GM18870 (cell line): ENCODE measurements around the gene EPOP.

Experiments
- ATAC-seq: cut with Tn5 transposase; IDR thresholded peaks from one replicate; pipeline ENCODE4 v1.9.1; 2021; ENCODE audit warnings: moderate library complexity; ENCODE audit not compliant: unreplicated experiment

Gene EPOP

DNA sequence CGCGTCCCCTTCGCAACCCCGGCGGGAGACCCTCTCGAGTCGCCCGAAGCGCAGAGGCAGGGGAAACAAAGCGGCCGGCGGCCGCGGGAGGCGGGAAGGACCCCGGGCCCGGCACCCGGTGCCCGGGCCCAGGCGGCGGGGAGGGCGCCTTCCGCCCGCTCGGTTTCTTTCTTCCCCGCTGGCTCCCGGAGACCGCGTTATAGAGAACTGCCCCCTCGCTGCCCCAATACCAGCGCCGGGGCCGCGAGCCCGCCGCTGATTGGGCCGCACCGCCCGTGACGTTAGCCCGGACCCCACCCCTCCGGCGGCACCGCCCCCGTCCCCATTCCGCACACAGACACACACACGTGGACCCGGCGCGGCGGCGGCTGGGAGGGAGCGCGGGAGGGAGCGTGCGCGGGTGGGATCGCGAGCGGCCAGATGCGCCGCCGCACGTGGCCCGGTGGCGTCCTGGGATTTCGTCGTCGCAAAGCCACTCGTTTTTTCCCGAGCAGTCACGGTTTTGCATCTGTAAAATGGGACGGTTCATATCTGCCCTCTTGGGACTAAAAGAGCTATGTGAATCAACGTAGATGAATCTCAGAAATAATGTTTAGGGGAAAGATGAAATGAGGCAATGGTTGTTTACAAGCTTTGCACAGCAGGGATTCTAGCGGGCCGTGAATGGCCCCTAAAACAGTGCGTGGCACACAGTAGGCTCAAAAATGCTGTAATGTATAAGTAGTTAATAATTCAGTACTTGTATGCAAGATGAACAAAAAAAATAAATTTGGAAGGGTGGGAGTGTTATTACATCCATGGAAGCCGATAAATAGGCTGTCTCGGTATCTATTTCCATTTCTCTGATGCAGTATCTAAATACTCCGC, at the start of gene EPOP:
TSS of gene EPOP (minus strand) at position 209 of the 867 bp plus-strand sequence. CDS start 462 bp downstream, outside the sequence.
- no peak for ATAC-seq

DNA sequence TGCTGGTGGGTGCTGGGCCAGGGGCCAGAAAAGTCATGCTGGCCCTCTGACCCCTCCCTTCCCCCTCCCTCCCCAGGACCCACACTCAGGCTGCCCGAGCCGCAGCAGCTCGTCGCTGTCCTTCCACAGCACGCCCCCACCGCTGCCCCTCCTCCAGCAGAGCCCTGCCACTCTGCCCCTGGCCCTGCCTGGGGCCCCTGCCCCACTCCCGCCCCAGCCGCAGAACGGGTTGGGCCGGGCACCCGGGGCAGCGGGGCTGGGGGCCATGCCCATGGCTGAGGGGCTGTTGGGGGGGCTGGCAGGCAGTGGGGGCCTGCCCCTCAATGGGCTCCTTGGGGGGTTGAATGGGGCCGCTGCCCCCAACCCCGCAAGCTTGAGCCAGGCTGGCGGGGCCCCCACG, 47.0 kb upstream of the EPOP start:
- ATAC-seq, result no peak

DNA sequence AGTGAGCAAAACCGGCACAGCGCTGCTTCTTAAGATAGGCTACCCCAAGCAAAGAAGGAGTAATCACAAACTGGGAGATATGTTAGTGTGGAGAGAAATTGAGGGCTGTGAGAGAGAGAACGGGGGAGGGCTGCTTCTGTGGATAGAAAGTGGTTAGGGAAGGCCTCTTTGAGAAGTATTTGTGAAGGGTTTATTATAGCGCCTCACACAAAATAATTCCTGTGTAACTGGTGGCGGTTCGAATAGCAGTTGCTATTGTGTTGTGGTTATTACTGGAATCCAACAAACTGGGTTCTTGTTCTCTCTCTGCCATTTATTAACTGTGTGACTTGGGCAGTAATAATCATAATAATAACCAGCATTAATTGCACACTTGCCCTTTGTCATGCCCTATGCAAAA, 46.2 kb upstream of the EPOP start:
- no peak for ATAC-seq

DNA sequence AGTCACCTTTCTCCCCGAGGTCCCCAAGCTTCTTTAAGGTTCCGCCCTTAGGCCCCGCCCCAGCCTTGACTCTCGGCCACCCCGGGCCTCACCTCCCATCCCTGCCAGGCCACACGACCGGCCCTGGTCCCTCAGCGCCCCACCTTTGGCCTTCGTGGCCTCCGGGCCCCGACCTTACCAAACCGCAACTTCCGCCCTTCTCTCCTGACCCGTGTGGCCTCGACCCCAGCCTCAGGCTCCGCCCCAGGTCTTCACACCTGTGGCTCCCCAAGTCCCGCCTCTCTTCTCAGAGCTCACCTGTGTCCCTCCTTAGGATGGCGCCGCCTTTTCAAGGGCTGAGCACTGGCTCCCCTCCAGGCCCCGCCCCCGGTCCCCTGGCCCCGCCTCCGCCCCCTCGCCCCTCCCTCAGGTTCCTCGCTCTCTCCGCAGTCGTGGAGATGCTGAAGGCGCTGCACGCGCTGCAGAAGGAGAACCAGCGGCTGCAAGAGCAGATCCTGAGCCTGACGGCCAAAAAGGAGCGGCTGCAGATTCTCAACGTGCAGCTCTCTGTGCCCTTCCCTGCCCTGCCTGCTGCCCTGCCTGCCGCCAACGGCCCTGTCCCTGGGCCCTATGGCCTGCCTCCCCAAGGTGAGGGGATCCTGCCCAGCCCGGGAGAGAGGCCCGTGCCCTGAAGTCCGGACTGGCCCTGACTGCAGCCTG, 45.3 kb upstream of the EPOP start:
- ATAC-seq, result no peak

DNA sequence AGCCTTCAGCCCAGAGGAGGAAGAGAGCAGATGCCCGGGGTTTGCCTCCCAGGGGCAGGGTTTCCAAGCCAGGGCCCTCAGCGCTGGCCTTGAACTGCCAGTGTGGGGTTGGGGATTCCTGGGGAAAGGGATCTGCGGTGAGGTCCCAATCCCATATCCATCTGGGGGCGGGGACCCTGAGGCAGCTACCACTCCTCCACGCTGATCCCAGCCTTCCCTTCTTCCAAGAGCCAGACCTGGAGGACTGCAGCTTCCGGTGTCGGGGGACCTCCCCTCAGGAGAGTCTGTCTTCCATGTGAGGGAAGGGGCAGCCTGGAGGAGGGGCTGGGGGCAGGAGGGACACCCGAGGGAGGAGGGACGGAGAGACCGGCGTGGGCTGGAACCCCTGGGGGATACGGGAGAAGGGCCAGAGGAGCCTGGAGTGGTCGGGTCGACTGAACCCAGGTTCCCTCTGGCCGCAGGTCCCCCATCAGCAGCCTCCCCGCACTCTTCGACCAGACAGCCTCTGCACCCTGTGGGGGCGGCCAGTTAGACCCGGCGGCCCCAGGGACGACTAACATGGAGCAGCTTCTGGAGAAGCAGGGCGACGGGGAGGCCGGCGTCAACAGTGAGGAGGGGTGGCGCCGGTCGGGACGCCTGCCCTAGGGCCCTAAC, 44.7 kb upstream of the EPOP start:
- no peak for ATAC-seq

DNA sequence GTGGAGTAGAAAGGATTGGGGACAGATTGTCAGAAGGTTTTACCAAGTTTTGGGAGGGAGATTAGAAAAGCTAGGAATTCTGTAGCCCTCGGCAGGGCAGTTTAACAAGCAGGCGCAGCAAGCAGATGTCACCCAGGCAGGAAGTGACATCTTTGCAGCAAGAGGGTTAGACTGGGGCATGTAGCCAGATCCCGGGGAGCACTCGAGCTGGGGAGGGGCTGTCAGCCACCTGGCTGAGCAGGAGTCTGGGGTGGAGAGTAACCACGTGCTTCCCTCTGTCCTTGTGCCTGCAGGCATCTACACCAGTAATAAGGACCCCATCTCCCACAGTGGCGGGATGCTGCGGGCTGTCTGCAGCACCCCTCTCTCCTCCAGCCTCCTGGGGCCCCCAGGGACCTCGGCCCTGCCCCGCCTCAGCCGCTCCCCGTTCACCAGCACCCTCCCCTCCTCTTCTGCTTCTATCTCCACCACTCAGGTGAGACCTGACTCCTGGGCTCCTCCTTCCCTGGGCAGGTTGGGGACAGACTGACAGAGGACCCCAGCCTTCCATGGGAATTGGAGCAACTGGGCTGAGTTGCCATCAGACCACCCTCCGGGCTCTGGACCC, 42.5 kb upstream of the EPOP start:
- no peak for ATAC-seq

DNA sequence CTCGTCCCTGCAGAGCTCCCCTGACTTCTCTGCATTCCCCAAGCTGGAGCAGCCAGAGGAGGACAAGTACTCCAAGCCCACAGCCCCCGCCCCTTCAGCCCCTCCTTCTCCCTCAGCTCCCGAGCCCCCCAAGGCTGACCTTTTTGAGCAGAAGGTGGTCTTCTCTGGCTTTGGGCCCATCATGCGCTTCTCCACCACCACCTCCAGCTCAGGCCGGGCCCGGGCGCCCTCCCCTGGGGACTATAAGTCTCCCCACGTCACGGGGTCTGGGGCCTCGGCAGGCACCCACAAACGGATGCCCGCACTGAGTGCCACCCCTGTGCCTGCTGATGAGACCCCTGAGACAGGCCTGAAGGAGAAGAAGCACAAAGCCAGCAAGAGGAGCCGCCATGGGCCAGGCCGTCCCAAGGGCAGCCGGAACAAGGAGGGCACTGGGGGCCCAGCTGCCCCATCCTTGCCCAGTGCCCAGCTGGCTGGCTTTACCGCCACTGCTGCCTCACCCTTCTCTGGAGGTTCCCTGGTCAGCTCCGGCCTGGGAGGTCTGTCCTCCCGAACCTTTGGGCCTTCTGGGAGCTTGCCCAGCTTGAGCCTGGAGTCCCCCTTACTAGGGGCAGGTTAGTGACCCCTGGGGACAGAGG, 41.7 kb upstream of the EPOP start:
- no peak for ATAC-seq

DNA sequence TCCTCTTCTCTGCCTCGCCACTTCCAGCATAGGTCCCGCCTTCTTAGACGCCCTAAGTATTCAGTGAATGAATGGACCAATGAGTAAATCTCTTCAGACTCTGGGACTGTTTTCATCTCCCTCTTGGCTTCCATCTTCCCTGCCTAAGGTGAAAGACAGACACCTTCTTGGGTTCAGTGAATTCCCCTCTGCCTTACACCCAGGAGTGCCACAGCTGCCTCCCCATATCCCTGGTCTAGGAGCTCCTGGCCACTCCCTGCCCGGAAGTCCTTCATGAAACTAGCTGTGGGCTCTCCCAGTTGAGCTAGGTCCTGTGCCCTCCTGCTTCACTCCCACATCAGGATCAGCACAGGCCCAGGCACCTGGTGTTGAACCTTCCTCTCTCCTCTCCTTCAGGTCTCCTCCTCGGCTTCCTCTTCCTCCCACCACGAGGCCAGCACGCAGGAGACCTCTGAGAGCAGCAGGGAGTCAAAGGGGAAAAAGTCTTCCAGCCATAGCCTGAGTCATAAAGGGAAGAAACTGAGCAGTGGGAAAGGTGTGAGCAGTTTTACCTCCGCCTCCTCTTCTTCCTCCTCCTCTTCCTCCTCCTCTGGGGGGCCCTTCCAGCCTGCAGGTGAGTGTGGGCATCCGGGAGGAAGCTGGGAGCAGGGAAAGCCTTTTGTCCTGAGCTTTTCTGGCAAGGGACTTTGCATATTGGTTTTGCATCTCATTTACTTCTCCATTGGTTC, 40.6 kb upstream of the EPOP start:
- no peak for ATAC-seq

DNA sequence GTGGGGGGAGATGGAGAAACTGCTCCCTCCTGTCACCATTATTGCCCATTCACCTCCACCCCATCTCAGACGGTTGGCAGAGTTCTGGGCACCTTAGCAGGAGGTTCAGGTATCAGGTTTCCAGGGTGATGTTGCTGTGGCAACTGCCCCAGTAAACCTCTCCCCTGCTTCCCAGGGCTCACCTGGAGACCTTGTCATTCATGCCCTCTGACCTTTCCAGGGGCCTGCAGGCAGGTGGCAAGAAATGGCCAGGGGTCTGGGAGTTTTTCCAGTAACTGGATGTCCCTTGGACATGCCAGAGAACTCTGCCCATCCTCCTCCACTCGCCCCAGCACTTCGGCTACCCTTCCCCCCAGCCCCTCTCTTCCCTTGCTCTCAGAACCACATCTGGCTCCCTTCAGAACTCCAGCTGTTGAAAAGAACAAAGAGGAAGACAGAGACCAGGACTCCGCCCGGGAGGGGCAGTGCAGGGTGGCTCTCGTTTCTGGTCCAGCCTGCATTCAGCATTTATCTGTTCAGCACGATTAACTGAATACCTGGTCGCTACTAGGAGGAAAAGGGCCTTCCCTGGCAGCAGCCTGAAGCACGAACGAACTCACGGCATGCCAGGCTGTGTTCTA, 38.8 kb upstream of the EPOP start:
- ATAC-seq, result no peak

DNA sequence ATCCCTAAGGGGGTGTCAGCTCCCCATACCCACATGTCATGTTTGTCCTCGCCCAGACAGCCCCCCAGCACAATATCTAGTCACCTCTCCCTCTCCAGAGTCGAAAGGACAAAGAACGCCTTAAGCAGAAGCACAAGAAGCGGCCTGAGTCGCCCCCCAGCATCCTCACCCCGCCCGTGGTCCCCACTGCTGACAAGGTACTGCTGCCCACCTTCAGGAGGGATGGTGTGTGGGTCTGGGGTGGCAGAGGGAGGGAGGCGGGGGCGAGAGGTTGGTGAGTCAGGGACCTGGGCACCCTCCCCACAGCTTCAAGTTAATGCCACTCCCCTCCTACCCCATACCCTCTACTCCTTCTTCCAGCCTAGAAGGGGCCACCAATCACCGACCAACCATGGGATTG, 37.8 kb upstream of the EPOP start:
- no peak for ATAC-seq

DNA sequence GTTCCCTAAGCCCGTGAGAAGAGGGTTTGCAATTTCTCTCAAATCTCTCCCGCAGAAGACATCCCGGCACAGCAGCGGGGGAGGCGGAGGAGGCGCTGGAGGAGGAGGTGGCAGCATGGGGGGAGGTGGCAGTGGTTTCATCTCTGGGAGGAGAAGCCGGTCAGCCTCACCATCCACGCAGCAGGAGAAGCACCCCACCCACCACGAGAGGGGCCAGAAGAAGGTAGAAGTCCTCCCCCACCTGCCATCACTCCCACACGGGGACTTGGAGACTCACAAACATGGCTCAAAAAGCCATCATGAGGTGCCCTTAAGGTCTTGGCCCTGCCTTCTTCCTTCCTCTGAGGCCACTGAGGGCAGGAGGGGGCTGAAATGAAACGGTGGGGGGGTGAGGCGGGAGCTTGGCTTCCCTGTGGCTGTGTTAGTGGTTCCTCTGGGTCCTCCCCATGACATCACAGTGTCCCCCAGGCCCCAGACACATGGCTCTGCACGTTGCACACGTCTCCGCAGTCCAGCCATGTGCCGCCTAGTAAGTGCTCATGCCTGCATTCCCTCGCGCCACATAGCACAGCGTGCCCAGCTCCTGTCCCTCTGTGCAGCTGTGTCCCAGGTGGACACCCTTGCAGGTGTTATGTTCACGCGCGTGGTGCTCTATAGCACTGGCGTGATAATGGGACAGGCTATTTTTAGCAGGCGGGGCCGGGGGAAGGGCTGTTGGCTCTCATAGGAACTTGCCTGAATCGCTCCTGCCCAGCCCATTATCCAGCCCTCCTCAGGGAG, 37.2 kb upstream of the EPOP start:
- no peak for ATAC-seq

DNA sequence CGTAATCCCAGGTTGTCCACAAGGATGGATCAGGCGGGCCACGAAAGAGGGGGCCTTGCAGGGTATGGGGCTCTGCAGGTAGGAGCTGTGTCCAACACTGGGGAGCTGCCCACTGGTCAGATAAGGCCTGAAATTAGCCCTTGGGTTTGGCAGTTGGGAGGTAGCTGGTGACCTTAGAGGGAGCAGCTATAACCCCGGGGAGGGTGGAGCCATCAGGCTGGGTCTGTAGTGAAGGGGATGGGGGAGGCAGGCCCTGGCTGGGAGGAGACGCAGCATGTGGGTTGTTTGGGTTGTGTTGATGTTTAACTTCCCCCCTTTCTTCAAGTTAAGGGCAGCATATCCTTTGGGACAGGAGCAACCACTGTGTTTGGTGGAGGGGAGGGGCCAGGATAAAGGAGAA, 36.2 kb upstream of the EPOP start:
- no peak for ATAC-seq

DNA sequence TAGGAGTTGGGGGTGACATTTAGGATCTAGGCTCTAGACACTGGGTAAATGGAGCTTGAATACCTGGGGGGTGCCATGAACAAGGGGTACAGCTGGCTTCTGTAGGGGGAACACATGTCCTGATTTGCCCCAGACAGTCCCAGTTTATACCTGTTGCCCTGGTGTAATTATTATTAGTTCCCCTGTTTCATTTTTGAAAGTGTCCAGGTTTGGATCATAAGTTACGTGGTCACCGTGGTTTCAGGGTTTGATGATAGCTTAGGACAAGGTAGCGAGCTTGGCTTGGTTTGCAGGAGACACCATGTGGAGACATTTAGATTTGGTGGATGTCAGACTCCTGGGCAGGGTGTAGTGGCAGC, 35.8 kb upstream of the EPOP start:
- ATAC-seq, result no peak

DNA sequence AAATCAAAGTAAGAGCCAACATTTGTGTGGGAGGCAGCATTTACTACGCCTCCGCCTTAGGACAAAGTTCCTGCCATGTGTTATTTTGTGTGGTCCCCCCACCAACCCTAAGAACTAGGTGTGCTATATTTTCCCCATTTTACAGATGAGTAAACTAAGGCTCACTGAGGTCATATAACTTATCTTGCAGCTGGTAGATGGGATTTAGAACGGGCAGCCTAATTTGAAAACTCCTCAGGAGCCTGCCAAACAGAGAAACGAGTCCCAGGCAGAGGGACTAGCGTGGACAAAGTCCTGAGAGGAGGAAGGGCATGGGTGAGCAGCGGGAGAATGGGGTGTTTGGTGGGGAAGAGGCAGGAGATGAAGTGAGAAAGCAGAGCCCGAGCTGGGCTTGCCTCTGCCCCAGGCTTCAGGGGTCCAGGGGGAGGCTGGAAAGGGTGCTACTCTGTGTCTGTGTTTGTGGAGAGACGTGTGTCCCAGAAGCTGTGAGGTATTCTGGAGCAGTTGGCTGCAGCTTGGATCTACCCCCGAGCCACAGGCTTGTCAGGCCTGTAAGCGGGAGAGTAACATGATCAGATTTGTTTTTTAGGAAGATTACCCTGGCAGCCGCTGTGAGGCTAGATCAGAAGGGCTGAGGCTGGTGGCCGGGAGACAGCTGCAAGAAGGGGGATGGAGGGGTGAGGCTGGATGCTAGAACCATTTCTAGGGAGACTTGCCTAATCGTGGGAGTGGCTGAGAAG, 35.3 kb upstream of the EPOP start:
- no peak for ATAC-seq

DNA sequence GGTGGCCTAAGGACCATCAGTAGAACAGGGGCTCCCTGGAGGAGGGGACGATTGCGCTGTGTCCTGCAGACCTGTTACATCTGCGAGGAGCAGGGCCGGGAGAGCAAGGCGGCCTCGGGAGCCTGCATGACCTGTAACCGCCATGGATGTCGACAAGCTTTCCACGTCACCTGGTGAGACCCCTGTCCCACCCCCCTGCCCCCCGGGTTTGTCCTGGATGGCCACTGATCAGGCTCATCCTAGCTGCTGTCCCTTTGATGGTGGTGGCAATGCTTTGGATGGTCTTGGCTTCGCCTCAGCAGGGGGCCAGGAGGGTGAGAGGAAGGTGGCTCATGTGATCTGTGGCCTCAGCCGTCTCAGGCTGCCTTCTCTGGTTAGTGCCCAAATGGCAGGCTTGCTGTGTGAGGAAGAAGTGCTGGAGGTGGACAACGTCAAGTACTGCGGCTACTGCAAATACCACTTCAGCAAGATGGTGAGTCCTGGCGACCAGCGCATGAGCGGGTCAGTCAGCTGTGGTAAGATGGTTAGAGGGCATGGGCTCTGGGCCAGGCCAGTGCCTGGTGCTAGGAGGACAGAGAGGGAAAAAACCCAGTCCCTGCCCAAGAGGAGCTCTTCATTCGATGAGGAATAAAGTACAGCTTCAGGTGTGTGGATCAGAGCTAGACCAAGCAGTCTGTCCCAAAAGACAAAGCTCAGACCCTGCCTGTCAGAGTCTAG, 34.5 kb upstream of the EPOP start:
- ATAC-seq, result no peak

DNA sequence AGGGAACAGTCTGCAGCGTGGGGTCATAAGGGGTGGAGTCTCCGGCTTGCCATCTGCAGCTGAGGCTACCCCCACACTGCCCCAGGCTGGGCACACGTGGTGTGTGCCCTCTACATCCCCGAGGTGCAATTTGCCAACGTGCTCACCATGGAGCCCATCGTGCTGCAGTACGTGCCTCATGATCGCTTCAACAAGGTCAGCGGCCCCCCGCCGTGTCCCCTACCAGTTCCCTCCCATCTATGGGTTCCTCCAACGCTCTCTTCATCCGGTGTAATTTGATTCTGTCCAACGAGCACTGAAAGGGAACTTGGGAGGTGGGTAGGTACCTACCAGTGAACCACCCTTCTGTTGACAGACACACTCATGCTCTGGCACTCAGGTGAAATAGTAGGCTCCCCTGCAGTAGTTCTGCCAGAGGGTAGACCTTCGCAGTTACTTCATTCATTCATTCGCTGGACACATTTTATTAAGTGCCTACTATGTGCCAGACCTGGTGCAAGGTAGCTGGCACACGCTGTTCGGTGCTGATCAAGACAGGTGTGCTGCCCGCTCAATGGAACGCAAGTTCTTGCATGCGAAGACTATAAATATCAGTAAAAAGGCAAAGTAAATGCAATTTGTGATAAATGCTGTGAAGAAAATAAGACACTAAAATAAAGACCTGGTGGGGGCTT, 33.1 kb upstream of the EPOP start:
- ATAC-seq, result no peak

DNA sequence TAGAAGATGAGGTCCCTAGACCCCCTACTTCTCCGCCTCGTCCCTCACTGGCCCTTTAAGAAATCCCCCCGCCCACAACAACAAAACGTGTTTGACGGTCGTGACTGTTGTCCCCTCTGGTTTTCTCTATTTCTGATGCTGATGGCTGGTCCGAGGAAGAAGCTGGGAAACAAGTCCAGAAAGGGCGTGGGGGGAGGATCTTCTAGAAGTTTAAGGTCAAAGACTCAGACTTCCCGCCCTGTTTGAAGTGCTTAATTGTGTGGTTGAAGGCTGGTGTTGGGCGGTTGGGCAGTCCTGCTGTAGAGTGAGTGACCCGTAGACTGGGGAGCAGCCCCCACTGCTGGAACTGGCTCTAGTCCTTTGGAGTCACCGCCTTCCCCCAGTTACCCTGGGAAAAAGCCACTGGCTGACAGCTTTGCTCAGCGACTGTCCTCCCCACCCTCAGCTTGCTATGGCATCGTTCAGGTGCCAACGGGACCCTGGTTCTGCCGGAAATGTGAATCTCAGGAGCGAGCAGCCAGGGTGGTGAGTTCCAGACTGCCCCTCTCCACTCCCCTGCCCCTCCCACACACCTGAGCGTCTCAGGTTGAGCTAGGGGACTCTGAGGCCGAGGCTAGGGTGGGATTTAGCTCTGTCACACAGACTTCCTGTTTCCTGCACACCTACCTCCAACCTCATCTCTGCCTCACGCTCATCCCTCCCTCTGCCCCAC, 31.9 kb upstream of the EPOP start:
- no peak for ATAC-seq
